H1 (cell line): ENCODE data around the gene DDX51. TPM values are rescaled to one million over a fixed set of nuclear protein-coding genes. Genes with fewer than 3 reads are reported as not detected.

Source experiments
- CTCF ChIA-PET: fragments of 300-600 bp; sonication (Branson Sonifier 250); formaldehyde crosslinking; loops from one replicate; lab custom pipeline; 2021; ENCODE audit not compliant: partially characterized antibody; lab: Charles Lee
- POLR2A ChIA-PET: fragments of 300-600 bp; sonication (Branson Sonifier 250); formaldehyde crosslinking; loops from one replicate; lab custom pipeline; 2021; ENCODE audit warnings: inconsistent platforms; ENCODE audit not compliant: partially characterized antibody; lab: Charles Lee
- DNase-seq, 2 experiments: peaks; one replicate each; pipeline versions ENCODE4 v3.0.0 to v3.0.0-alpha.2; 2010 to 2022; ENCODE audit warnings: low spot score in 2 of 2, low read depth in 1 of 2, mixed read lengths in 1 of 2
- FAIRE-seq: peaks from 2 replicates; lab custom pipeline; 2011; peaks lifted over from hg19 to GRCh38; lab: Jason Lieb, UNC
- H2AFZ ChIP-seq: 2 replicates; pipeline ENCODE4 v1.8.1; 2012; ENCODE audit warnings: low read length, inconsistent platforms
- H2AK5ac ChIP-seq: 2 replicates; pipeline ENCODE4 v1.6.1; 2013; ENCODE audit warnings: low read depth, low read length
- H2BK120ac ChIP-seq: replicated peaks from 2 replicates; pipeline ENCODE3; 2013; ENCODE audit warnings: low read depth, low read length, inconsistent platforms
- H2BK12ac ChIP-seq: 2 replicates; pipeline ENCODE4 v1.6.1; 2013; ENCODE audit warnings: low read depth, low read length
- H2BK15ac ChIP-seq: 2 replicates; pipeline ENCODE4 v1.6.1; 2013; ENCODE audit warnings: low read length
- H2BK20ac ChIP-seq: 2 replicates; pipeline ENCODE4 v1.6.1; 2013; ENCODE audit warnings: low read length
- H2BK5ac ChIP-seq: 2 replicates; pipeline ENCODE4 v1.6.1; 2013; ENCODE audit warnings: low read depth, low read length
- H3K14ac ChIP-seq: 2 replicates; pipeline ENCODE4 v1.6.1; 2013; ENCODE audit warnings: inconsistent platforms; ENCODE audit not compliant: insufficient read length
- H3K18ac ChIP-seq: 2 replicates; pipeline ENCODE4 v1.6.1; 2013; ENCODE audit warnings: low read length; ENCODE audit errors: extremely low read depth
- H3K23ac ChIP-seq: 2 replicates; pipeline ENCODE4 v1.6.1; 2013; ENCODE audit warnings: inconsistent platforms; ENCODE audit not compliant: insufficient read length
- H3K23me2 ChIP-seq: 2 replicates; pipeline ENCODE4 v1.6.1; 2013; ENCODE audit warnings: low read depth, low read length
- H3K27ac ChIP-seq: 2 replicates; pipeline ENCODE4 v1.6.1; 2011; ENCODE audit warnings: low read depth, low read length, inconsistent platforms
- H3K27me3 ChIP-seq, 4 experiments: replicated peaks in 1 of 4; 1 replicate in 1 of 4; 2 replicates in 3 of 4; pipeline versions ENCODE4 v1.6.1 to v1.8.1; 2011 to 2013; ENCODE audit warnings: low read length in 3 of 4, mild to moderate bottlenecking in 3 of 4, inconsistent platforms in 2 of 4, mixed read lengths in 2 of 4, moderate library complexity in 1 of 4; ENCODE audit not compliant: control insufficient read depth in 3 of 4, insufficient read depth in 3 of 4; ENCODE audit errors: extremely low read depth in 1 of 4
- H3K36me3 ChIP-seq, 4 experiments: 2 replicates each; pipeline versions ENCODE4 v1.6.1 to v1.8.1; 2011 to 2013; ENCODE audit warnings: mild to moderate bottlenecking in 4 of 4, low read length in 3 of 4, moderate library complexity in 2 of 4, control low read depth in 1 of 4, inconsistent platforms in 1 of 4; ENCODE audit not compliant: insufficient read depth in 4 of 4, control insufficient read depth in 2 of 4
- H3K4ac ChIP-seq: replicated peaks from 2 replicates; pipeline ENCODE3; 2013; ENCODE audit warnings: low read length, low read depth, mixed read lengths, inconsistent platforms; ENCODE audit not compliant: insufficient read length
- H3K4me1 ChIP-seq, 4 experiments: replicated peaks in 1 of 4; 1 replicate in 1 of 4; 2 replicates in 3 of 4; pipeline versions ENCODE4 v1.6.1 to v1.8.1; 2011 to 2013; ENCODE audit warnings: low read length in 3 of 4, inconsistent platforms in 2 of 4, mixed read lengths in 1 of 4; ENCODE audit not compliant: insufficient read depth in 4 of 4, control insufficient read depth in 3 of 4
- H3K4me2 ChIP-seq, 2 experiments: 2 replicates each; pipeline versions ENCODE4 v1.6.1 to v1.8.1; 2011 to 2013; ENCODE audit warnings: low read depth in 2 of 2, low read length in 2 of 2, control low read depth in 1 of 2, inconsistent platforms in 1 of 2, mild to moderate bottlenecking in 1 of 2; ENCODE audit not compliant: insufficient read depth in 1 of 2
- H3K4me3 ChIP-seq, 4 experiments: fragments of 200-600, 300-600 bp in 1 of 4; sonication (generic), shearing (Covaris generic), sonication (Bioruptor Twin) in 1 of 4; 2 replicates each; pipeline versions ENCODE4 v1.5.1 to v1.8.1; 2011 to 2016; ENCODE audit warnings: low read length in 4 of 4, low read depth in 3 of 4, control low read depth in 2 of 4, inconsistent platforms in 2 of 4, mild to moderate bottlenecking in 2 of 4, mixed read lengths in 1 of 4, moderate library complexity in 1 of 4; ENCODE audit not compliant: insufficient read depth in 2 of 4; ENCODE audit errors: extremely low read depth in 1 of 4
- H3K56ac ChIP-seq: replicated peaks from 2 replicates; pipeline ENCODE3; 2013; ENCODE audit warnings: low read depth, mild to moderate bottlenecking, mixed read lengths, low read length, inconsistent platforms; ENCODE audit not compliant: insufficient read length
- H3K79me1 ChIP-seq: 2 replicates; pipeline ENCODE4 v1.6.1; 2013; ENCODE audit warnings: low read depth, low read length, control low read depth
- H3K79me2 ChIP-seq, 2 experiments: 2 replicates each; pipeline versions ENCODE4 v1.6.1 to v1.8.1; 2012 to 2013; ENCODE audit warnings: low read length in 2 of 2, mild to moderate bottlenecking in 2 of 2, inconsistent platforms in 1 of 2; ENCODE audit not compliant: insufficient read depth in 2 of 2, control insufficient read depth in 1 of 2
- H3K9ac ChIP-seq, 4 experiments: replicated peaks in 1 of 4; 1 replicate in 1 of 4; 2 replicates in 3 of 4; pipeline versions ENCODE4 v1.6.1 to v1.8.1; 2011 to 2013; ENCODE audit warnings: low read depth in 3 of 4, low read length in 3 of 4, control low read depth in 2 of 4, mild to moderate bottlenecking in 2 of 4, moderate library complexity in 2 of 4, inconsistent platforms in 1 of 4; ENCODE audit errors: extremely low read depth in 1 of 4
- H3K9me3 ChIP-seq, 2 experiments: 2 replicates each; pipeline versions ENCODE4 v1.6.1 to v1.8.1; 2012 to 2013; ENCODE audit warnings: mild to moderate bottlenecking in 2 of 2, moderate library complexity in 2 of 2, control low read depth in 1 of 2, inconsistent platforms in 1 of 2, low read depth in 1 of 2, low read length in 1 of 2, mixed read lengths in 1 of 2; ENCODE audit not compliant: insufficient read depth in 2 of 2
- H4K20me1 ChIP-seq, 2 experiments: replicated peaks in 1 of 2; 2 replicates each; pipeline versions ENCODE3 to v1.8.1; 2011 to 2013; ENCODE audit warnings: inconsistent platforms in 2 of 2, low read length in 2 of 2, mild to moderate bottlenecking in 1 of 2; ENCODE audit not compliant: insufficient read depth in 2 of 2, control insufficient read depth in 1 of 2
- H4K5ac ChIP-seq: 2 replicates; pipeline ENCODE4 v1.6.1; 2013; ENCODE audit warnings: low read length, low read depth, mixed read lengths, inconsistent platforms; ENCODE audit not compliant: insufficient read length
- H4K8ac ChIP-seq: 2 replicates; pipeline ENCODE4 v1.8.0; 2013; ENCODE audit warnings: mild to moderate bottlenecking, moderate library complexity, low read length, inconsistent platforms; ENCODE audit not compliant: insufficient read depth; ENCODE audit errors: extremely low read depth
- H4K91ac ChIP-seq: replicated peaks from 2 replicates; pipeline ENCODE3; 2013; ENCODE audit warnings: low read length, mixed read lengths, inconsistent platforms; ENCODE audit not compliant: insufficient read length
- BCL11A ChIP-seq, 2 experiments: IDR thresholded peaks; one replicate each; pipeline ENCODE4 v1.6.1; 2011; ENCODE audit warnings: low read depth in 2 of 2, low read length in 2 of 2, mild to moderate bottlenecking in 2 of 2
- CBX5 ChIP-seq: fragments of 300-800, 300-1000 bp; sonication (generic); IDR thresholded peaks from 2 replicates; pipeline ENCODE4 v1.7.1; 2016; ENCODE audit warnings: antibody characterized with exemption, low read length, low read depth
- CTBP2 ChIP-seq: IDR thresholded peaks from 2 replicates; pipeline ENCODE4 v1.7.0; 2011; ENCODE audit warnings: borderline replicate concordance, mild to moderate bottlenecking, moderate library complexity, mixed read lengths, low read length; ENCODE audit not compliant: insufficient read depth, insufficient read length
- EGR1 ChIP-seq: IDR thresholded peaks from 2 replicates; pipeline ENCODE4 v1.6.1; 2011; ENCODE audit warnings: low read depth, low read length, borderline replicate concordance
- HDAC2 ChIP-seq, 2 experiments: fragments of 300-600 bp in 1 of 2; sonication (generic) in 1 of 2; IDR thresholded peaks; 2 replicates each; pipeline ENCODE4 v1.6.1; 2011 to 2012; ENCODE audit warnings: low read depth in 2 of 2, low read length in 2 of 2, mild to moderate bottlenecking in 2 of 2, moderate library complexity in 2 of 2, borderline replicate concordance in 1 of 2, inconsistent platforms in 1 of 2
- KDM1A ChIP-seq: fragments of 200-600, 300-600 bp; sonication (generic); IDR thresholded peaks from 2 replicates; pipeline ENCODE4 v1.7.1; 2016; ENCODE audit warnings: mild to moderate bottlenecking, low read length, borderline replicate concordance
- MAFK ChIP-seq: IDR thresholded peaks from 2 replicates; pipeline ENCODE4 v1.6.1; 2012; ENCODE audit warnings: low read depth, mild to moderate bottlenecking, improper control_type of control experiment, low read length
- NANOG ChIP-seq: IDR thresholded peaks from 2 replicates; pipeline ENCODE4 v1.6.1; 2011; ENCODE audit warnings: low read length, low read depth, mild to moderate bottlenecking, inconsistent platforms; ENCODE audit not compliant: insufficient read depth, poor library complexity, severe bottlenecking
- POLR2A ChIP-seq, 2 experiments: IDR thresholded peaks; 1 replicate in 1 of 2; 2 replicates in 1 of 2; pipeline ENCODE4 v1.6.1; 2011; ENCODE audit warnings: low read depth in 2 of 2, low read length in 2 of 2, mild to moderate bottlenecking in 2 of 2; ENCODE audit errors: control extremely low read depth in 1 of 2
- RXRA ChIP-seq: IDR thresholded peaks from 2 replicates; pipeline ENCODE4 v1.6.1; 2011; ENCODE audit warnings: low read depth, mild to moderate bottlenecking, low read length, moderate library complexity; ENCODE audit not compliant: insufficient read depth
- SRF ChIP-seq: IDR thresholded peaks from 2 replicates; pipeline ENCODE4 v1.6.1; 2011; ENCODE audit warnings: mild to moderate bottlenecking, low read depth, low read length, moderate library complexity
- TEAD4 ChIP-seq: IDR thresholded peaks from 2 replicates; pipeline ENCODE4 v1.6.1; 2012; ENCODE audit warnings: low read depth, low read length, inconsistent platforms, mixed read lengths
- YY1 ChIP-seq: IDR thresholded peaks from 2 replicates; pipeline ENCODE4 v1.6.1; 2011; ENCODE audit warnings: low read depth, mild to moderate bottlenecking, low read length
- WGBS, 2 experiments: shearing (Covaris generic) in 1 of 2; methylation state at CpG; one replicate each; pipeline versions ENCODE4 v1.1.6 to v1.1.7; 2013 to 2015; ENCODE audit warnings: low lambda C conversion rate in 2 of 2, mixed read lengths in 2 of 2, inconsistent platforms in 1 of 2, low coverage in 1 of 2, missing lambda C conversion rate in 1 of 2; ENCODE audit not compliant: insufficient replicate concordance in 2 of 2, insufficient coverage in 1 of 2, insufficient read length in 1 of 2; ENCODE audit errors: extremely low coverage in 1 of 2, missing lambda C conversion rate in 1 of 2; 5-methylcytosine and 5-hydroxymethylcytosine counted together
- polyA plus RNA-seq, 7 experiments: library from polyadenylated mRNA; depleted of rRNA in 3 of 7; stranded (reverse) in 5 of 7; unstranded in 2 of 7; fragments of >200 nt in 5 of 7; fragments of 200-250 nt in 2 of 7; gene quantifications; 1 replicate in 5 of 7; 2 replicates in 1 of 7; 4 replicates in 1 of 7; pipeline versions ENCODE4 v1.2.1 to v1.2.3, GENCODE V29; 2011 to 2013; ENCODE audit warnings: missing spikeins in 2 of 7, mixed read lengths in 2 of 7
- total RNA-seq: library from RNA; stranded (reverse); fragmentation: NEBNext Ultra II Directional; extraction: Animal tissue kit (Norgen Biotek cat#: 25700); gene quantifications from 2 replicates; pipeline ENCODE4 v1.2.1, GENCODE V29; 2021
- TF ChIP-seq, protein P1 (sequence below): IDR thresholded peaks from 2 replicates; pipeline ENCODE4 v1.6.1; 2012; ENCODE audit warnings: inconsistent platforms

DDX51 gene
- total and polyA plus RNA-seq, 2 of the 8 experiments (the other 6 are each of a cell fraction or from before 2014, with no cell fraction given): 11.2 to 24.4 TPM

DNA sequence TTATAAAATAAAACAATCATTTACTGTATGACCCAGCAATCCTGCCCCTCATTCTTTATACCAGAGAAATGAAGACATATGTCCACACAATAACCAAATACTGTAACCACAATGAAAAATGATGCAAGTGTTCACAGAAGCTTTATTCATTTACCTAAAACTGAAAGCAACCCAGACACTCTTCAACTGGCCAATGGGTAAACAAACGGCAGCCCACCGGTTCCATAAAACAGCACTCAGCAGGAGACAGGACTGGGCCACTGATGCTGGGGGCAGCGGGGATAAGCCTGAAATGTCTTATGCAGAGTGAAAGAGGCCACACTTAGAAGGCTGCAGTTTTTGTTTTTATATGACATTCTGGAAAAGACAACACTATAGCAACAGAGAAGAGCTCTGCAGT is 15.1 kb downstream of the DDX51 start:
- no peak overlapping the region for H4K8ac ChIP-seq
- H3K79me2 ChIP-seq: no peaks in the 10 kb centered on the region
- no peak overlapping the region for H2AFZ ChIP-seq
- WGBS, 2 experiments: 84% methylated on average over 3 of the region's 3 CpGs; no CpG with 5 or more reads in 1 of the 2 experiments
- H4K91ac ChIP-seq: no peak overlapping the region
- H2BK5ac ChIP-seq: no peak overlapping the region
- H2BK12ac ChIP-seq: no peak overlapping the region
- peaks cover 3% of the 10 kb centered on the region; the same call in 1 of the 2 replicates for H3K23me2 ChIP-seq
- no peaks in the 10 kb centered on the region; a peak in 2 of 7 replicates for H3K27me3 ChIP-seq
- H3K4ac ChIP-seq: no peak overlapping the region
- H2BK15ac ChIP-seq: no peak overlapping the region
- H3K4me3 ChIP-seq: no peak overlapping the region
- H3K56ac ChIP-seq: no peak overlapping the region
- no peak overlapping the region for H2BK20ac ChIP-seq
- H3K14ac ChIP-seq: no peak overlapping the region
- H2BK120ac ChIP-seq: no peak overlapping the region
- no peak for DNase-seq
- no peak overlapping the region for H3K9ac ChIP-seq
- H4K5ac ChIP-seq: no peak overlapping the region
- POLR2A ChIA-PET: no interaction called here
- peaks cover 0 to 2% of the 10 kb centered on the region in 2 experiments for H4K20me1 ChIP-seq
- no peak overlapping the region for H3K4me2 ChIP-seq
- no peaks in the 10 kb centered on the region for H3K79me1 ChIP-seq
- H3K9me3 ChIP-seq: peaks cover 10 to 29% of the 10 kb centered on the region in 2 experiments
- no peak overlapping the region for H3K23ac ChIP-seq
- no peaks in the 10 kb centered on the region for H3K4me1 ChIP-seq
- peaks cover 0 to 35% (median 20%) of the 10 kb centered on the region in 4 experiments; a peak in 6 of 8 replicates for H3K36me3 ChIP-seq
- no peak overlapping the region for H3K18ac ChIP-seq
- no peak overlapping the region for H3K27ac ChIP-seq
- FAIRE-seq: no peak
- CTCF ChIA-PET: no interaction called here
- H2AK5ac ChIP-seq: no peak overlapping the region
- TF ChIP-seq MAFK (no peak), BCL11A (IDR thresholded peaks at IDR 0.05; ENCODE audit: low read depth in 2 of 2, low read length in 2 of 2) (no peak), CBX5 (no peak), POLR2A (IDR thresholded peaks at IDR 0.05; ENCODE audit: control extremely low read depth in 1 of 2, low read depth in 2 of 2, low read length in 2 of 2) (no peak), HDAC2 (IDR thresholded peaks at IDR 0.05; ENCODE audit: borderline replicate concordance in 1 of 2, low read depth in 2 of 2, low read length in 2 of 2) (no peak), RXRA (no peak), SRF (no peak), EGR1 (no peak), CTBP2 (no peak), KDM1A (no peak), YY1 (no peak), NANOG (no peak), TEAD4 (no peak)
- TF ChIP-seq, protein P1, sequence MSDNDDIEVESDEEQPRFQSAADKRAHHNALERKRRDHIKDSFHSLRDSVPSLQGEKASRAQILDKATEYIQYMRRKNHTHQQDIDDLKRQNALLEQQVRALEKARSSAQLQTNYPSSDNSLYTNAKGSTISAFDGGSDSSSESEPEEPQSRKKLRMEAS: no peak
